Muscle layer of duodenum (tissue), 2 donors: Measurements from ENCODE around the gene AJUBA.
"Not testable (repeated sequence)": the region's sequence is repeated elsewhere in the genome, so short reads cannot be mapped to it uniquely, and the experiment has no call there.

ENCODE experiments used
- H3K27ac ChIP-seq: one replicate; pipeline ENCODE4 v1.7.0; 2013; ENCODE audit warnings: mild to moderate bottlenecking, low read length
- H3K27me3 ChIP-seq: one replicate; pipeline ENCODE4 v1.7.0; 2013; ENCODE audit warnings: low read depth, mild to moderate bottlenecking, control low read depth, low read length
- H3K36me3 ChIP-seq, 2 donors: one replicate each; pipeline ENCODE4 v1.7.0; 2013; ENCODE audit warnings: low read length in 2 of 2, control low read depth in 1 of 2, mild to moderate bottlenecking in 1 of 2; ENCODE audit not compliant: insufficient read depth in 2 of 2, control insufficient read depth in 1 of 2
- H3K4me1 ChIP-seq, 2 donors: one replicate each; pipeline ENCODE4 v1.7.0; 2013; ENCODE audit warnings: low read length in 2 of 2, mild to moderate bottlenecking in 2 of 2, control low read depth in 1 of 2, moderate library complexity in 1 of 2; ENCODE audit not compliant: insufficient read depth in 2 of 2, control insufficient read depth in 1 of 2
- H3K4me3 ChIP-seq, 2 donors: one replicate each; pipeline ENCODE4 v1.7.0; 2013; ENCODE audit warnings: low read length in 2 of 2, low read depth in 1 of 2, mild to moderate bottlenecking in 1 of 2
- H3K9me3 ChIP-seq, 2 donors: one replicate each; pipeline ENCODE4 v1.7.0; 2013; ENCODE audit warnings: low read length in 2 of 2, control low read depth in 1 of 2, mild to moderate bottlenecking in 1 of 2; ENCODE audit not compliant: control insufficient read depth in 1 of 2
- donor health status: healthy.

The AJUBA gene

GRCh38 chr14:23005451-23006187 is 23.3 kb upstream of the AJUBA start:
- peaks cover 4 to 7% of the 10 kb centered on the region in 2 donors for H3K4me1 ChIP-seq
- no peaks in the 10 kb centered on the region for H3K36me3 ChIP-seq
- H3K27ac ChIP-seq, result no peak overlapping the region
- H3K27me3 ChIP-seq, result no peaks in the 10 kb centered on the region
- H3K9me3 ChIP-seq, result no peaks in the 10 kb centered on the region
- H3K4me3 ChIP-seq, result peak overlapping the region; percentile 82 to 90

- H3K4me1 ChIP-seq, H3K27me3 ChIP-seq, H3K9me3 ChIP-seq, H3K36me3 ChIP-seq, H3K27ac ChIP-seq, H3K4me3 ChIP-seq: not testable (repeated sequence)
Observed at GRCh38 chr14:23004274-23004673, 21.9 kb upstream of the AJUBA start.

GRCh38 chr14:23002592-23002991 is 20.2 kb upstream of the AJUBA start:
- no peaks in the 10 kb centered on the region for H3K9me3 ChIP-seq
- H3K27ac ChIP-seq, result no peak overlapping the region
- H3K36me3 ChIP-seq, result no peaks in the 10 kb centered on the region
- H3K27me3 ChIP-seq, result no peaks in the 10 kb centered on the region
- H3K4me3 ChIP-seq, result no peak overlapping the region
- peaks cover 3 to 7% of the 10 kb centered on the region in 2 donors for H3K4me1 ChIP-seq

GRCh38 chr14:23000860-23001259 is 18.5 kb upstream of the AJUBA start:
- H3K4me1 ChIP-seq, result no peaks in the 10 kb centered on the region
- H3K27me3 ChIP-seq, result no peaks in the 10 kb centered on the region
- H3K27ac ChIP-seq, result no peak overlapping the region
- H3K9me3 ChIP-seq, result no peaks in the 10 kb centered on the region
- peaks cover 0 to 2% of the 10 kb centered on the region in 2 donors for H3K36me3 ChIP-seq
- H3K4me3 ChIP-seq, result no peak overlapping the region

GRCh38 chr14:22998329-22999012 is 16.1 kb upstream of the AJUBA start:
- no peaks in the 10 kb centered on the region for H3K27me3 ChIP-seq
- peaks cover 0 to 4% of the 10 kb centered on the region in 2 donors for H3K4me1 ChIP-seq
- no peaks in the 10 kb centered on the region for H3K9me3 ChIP-seq
- H3K36me3 ChIP-seq, result peaks cover 0 to 3% of the 10 kb centered on the region in 2 donors
- H3K4me3 ChIP-seq, result no peak overlapping the region
- H3K27ac ChIP-seq, result no peak overlapping the region

- Histone ChIP-seq H3K4me1 (peaks cover 0 to 4% of the 10 kb centered on the region in 2 donors), H3K27ac (no peak overlapping the region), H3K27me3 (no peaks in the 10 kb centered on the region), H3K9me3 (no peaks in the 10 kb centered on the region), H3K4me3 (no peak overlapping the region), H3K36me3 (peaks cover 0 to 3% of the 10 kb centered on the region in 2 donors)
Observed at GRCh38 chr14:22997676-22998323, 15.4 kb upstream of the AJUBA start.

GRCh38 chr14:22996768-22997654 is 14.7 kb upstream of the AJUBA start:
- Histone ChIP-seq H3K27ac (no peak overlapping the region), H3K4me1 (peaks cover 0 to 4% of the 10 kb centered on the region in 2 donors), H3K9me3 (no peaks in the 10 kb centered on the region), H3K27me3 (no peaks in the 10 kb centered on the region), H3K4me3 (no peak overlapping the region), H3K36me3 (peaks cover 0 to 3% of the 10 kb centered on the region in 2 donors)

GRCh38 chr14:22995889-22996625 is 13.7 kb upstream of the AJUBA start:
- Histone ChIP-seq H3K4me1 (peaks cover 0 to 4% of the 10 kb centered on the region in 2 donors), H3K36me3 (peaks cover 0 to 3% of the 10 kb centered on the region in 2 donors), H3K27ac (no peak overlapping the region), H3K4me3 (no peak overlapping the region), H3K27me3 (no peaks in the 10 kb centered on the region), H3K9me3 (no peaks in the 10 kb centered on the region)

GRCh38 chr14:22994762-22995275 is 12.5 kb upstream of the AJUBA start:
- Histone ChIP-seq H3K4me3 (no peak overlapping the region), H3K36me3 (peaks cover 1 to 3% of the 10 kb centered on the region in 2 donors), H3K9me3 (no peaks in the 10 kb centered on the region), H3K27ac (no peak overlapping the region), H3K4me1 (peaks cover 0 to 4% of the 10 kb centered on the region in 2 donors), H3K27me3 (no peaks in the 10 kb centered on the region)

- H3K36me3 ChIP-seq, result peaks cover 3 to 5% of the 10 kb centered on the region in 2 donors
- H3K9me3 ChIP-seq, result no peaks in the 10 kb centered on the region
- H3K4me1 ChIP-seq, result peaks cover 0 to 4% of the 10 kb centered on the region in 2 donors
- no peak overlapping the region for H3K27ac ChIP-seq
- H3K4me3 ChIP-seq, result no peak overlapping the region
- no peaks in the 10 kb centered on the region for H3K27me3 ChIP-seq
Observed at GRCh38 chr14:22993517-22993916, 11.2 kb upstream of the AJUBA start.
